Measurements from ENCODE around the gene DCC. TPM values are rescaled to one million over a fixed set of nuclear protein-coding genes. Genes with fewer than 3 reads are reported as not detected.

The DCC gene
- total and polyA plus RNA-seq, 2 experiments from 2014 or later = not detected

- no peaks in the 10 kb centered on the region for H3K27me3 ChIP-seq (replicated peaks; ENCODE audit: insufficient read depth)
- no peaks in the 10 kb centered on the region for H4K20me1 ChIP-seq (ENCODE audit: insufficient read depth)
- H3K4me3 ChIP-seq = no peak overlapping the region
- WGBS, 2 experiments (ENCODE audit: low coverage in 1 of 2, low lambda C conversion rate in 2 of 2, missing lambda C conversion rate in 2 of 2) = 27 to 35% methylated on average over 4 of the region's 4 CpGs
- no peaks in the 10 kb centered on the region for H3K36me3 ChIP-seq (ENCODE audit: low read depth)
- no peaks in the 10 kb centered on the region for H3F3A ChIP-seq (ENCODE audit: insufficient read depth)
- no peaks in the 10 kb centered on the region for H3K79me2 ChIP-seq (ENCODE audit: insufficient read depth)
- no peaks in the 10 kb centered on the region for H3K9me2 ChIP-seq (ENCODE audit: insufficient read depth)
- TF ChIP-seq EZH2 (IDR thresholded peaks at IDR 0.05; ENCODE audit: insufficient read depth, poor library complexity, severe bottlenecking) (no peak), EZH2phosphoT487 (IDR thresholded peaks at IDR 0.05; ENCODE audit: insufficient read depth, low read depth) (no peak)
- no peaks in the 10 kb centered on the region for H3K4me1 ChIP-seq (ENCODE audit: insufficient read depth)
- in situ Hi-C loops (cut with MboI) = no loop called here
- no peak overlapping the region for H3K27ac ChIP-seq
- H3K9me3 ChIP-seq (ENCODE audit: low read depth) = no peaks in the 10 kb centered on the region
- H3K4me2 ChIP-seq (ENCODE audit: unreplicated experiment) = no peak overlapping the region
- H2AFZ ChIP-seq = no peak overlapping the region
- no peak for DNase-seq
- H3K9ac ChIP-seq = no peak overlapping the region
Measured at GRCh38 chr18:52439457-52439856, 99.5 kb downstream of the DCC start.

GRCh38 chr18:52441794-52442193, 101.8 kb downstream of the DCC start:
- no peak overlapping the region for H2AFZ ChIP-seq
- DNase-seq = no peak
- no peaks in the 10 kb centered on the region for H3K9me2 ChIP-seq (ENCODE audit: insufficient read depth)
- no peak overlapping the region for H3K4me3 ChIP-seq
- no peak overlapping the region for H3K27ac ChIP-seq
- no peaks in the 10 kb centered on the region for H3K27me3 ChIP-seq (replicated peaks; ENCODE audit: insufficient read depth)
- H3K4me2 ChIP-seq (ENCODE audit: unreplicated experiment) = no peak overlapping the region
- no peaks in the 10 kb centered on the region for H3K36me3 ChIP-seq (ENCODE audit: low read depth)
- TF ChIP-seq EZH2 (IDR thresholded peaks at IDR 0.05; ENCODE audit: insufficient read depth, poor library complexity, severe bottlenecking) (no peak), EZH2phosphoT487 (IDR thresholded peaks at IDR 0.05; ENCODE audit: insufficient read depth, low read depth) (no peak)
- H3K9me3 ChIP-seq (ENCODE audit: low read depth) = no peaks in the 10 kb centered on the region
- no peaks in the 10 kb centered on the region for H3K4me1 ChIP-seq (ENCODE audit: insufficient read depth)
- H3F3A ChIP-seq (ENCODE audit: insufficient read depth) = no peaks in the 10 kb centered on the region
- in situ Hi-C loops (cut with MboI) = no loop called here
- H3K79me2 ChIP-seq (ENCODE audit: insufficient read depth) = no peaks in the 10 kb centered on the region
- H3K9ac ChIP-seq = no peak overlapping the region
- no peaks in the 10 kb centered on the region for H4K20me1 ChIP-seq (ENCODE audit: insufficient read depth)

GRCh38 chr18:52442686-52443085, 102.7 kb downstream of the DCC start:
- H2AFZ ChIP-seq = no peak overlapping the region
- H3K4me1 ChIP-seq (ENCODE audit: insufficient read depth) = no peaks in the 10 kb centered on the region
- no peak for TF ChIP-seq EZH2phosphoT487 (IDR thresholded peaks at IDR 0.05; ENCODE audit: insufficient read depth, low read depth)
- no peak for TF ChIP-seq EZH2 (IDR thresholded peaks at IDR 0.05; ENCODE audit: insufficient read depth, poor library complexity, severe bottlenecking)
- no peaks in the 10 kb centered on the region for H3K79me2 ChIP-seq (ENCODE audit: insufficient read depth)
- H4K20me1 ChIP-seq (ENCODE audit: insufficient read depth) = no peaks in the 10 kb centered on the region
- no peak for DNase-seq
- 37 to 47% methylated on average over 2 of the region's 2 CpGs for WGBS, 2 experiments (ENCODE audit: low coverage in 1 of 2, low lambda C conversion rate in 2 of 2, missing lambda C conversion rate in 2 of 2)
- no peak overlapping the region for H3K4me3 ChIP-seq
- in situ Hi-C loops (cut with MboI) = no loop called here
- H3K27ac ChIP-seq = no peak overlapping the region
- H3K9me3 ChIP-seq (ENCODE audit: low read depth) = no peaks in the 10 kb centered on the region
- no peaks in the 10 kb centered on the region for H3K36me3 ChIP-seq (ENCODE audit: low read depth)
- no peaks in the 10 kb centered on the region for H3K27me3 ChIP-seq (replicated peaks; ENCODE audit: insufficient read depth)
- H3K9me2 ChIP-seq (ENCODE audit: insufficient read depth) = no peaks in the 10 kb centered on the region
- H3K4me2 ChIP-seq (ENCODE audit: unreplicated experiment) = no peak overlapping the region
- H3K9ac ChIP-seq = no peak overlapping the region
- no peaks in the 10 kb centered on the region for H3F3A ChIP-seq (ENCODE audit: insufficient read depth)

- Histone ChIP-seq H3K27ac (no peak overlapping the region), H3K4me2 (ENCODE audit: unreplicated experiment) (no peak overlapping the region), H2AFZ (no peak overlapping the region), H3K9me3 (ENCODE audit: low read depth) (no peaks in the 10 kb centered on the region), H3K9me2 (ENCODE audit: insufficient read depth) (no peaks in the 10 kb centered on the region), H4K20me1 (ENCODE audit: insufficient read depth) (no peaks in the 10 kb centered on the region), H3K4me1 (ENCODE audit: insufficient read depth) (no peaks in the 10 kb centered on the region), H3K79me2 (ENCODE audit: insufficient read depth) (no peaks in the 10 kb centered on the region), H3K9ac (no peak overlapping the region), H3K4me3 (no peak overlapping the region), H3F3A (ENCODE audit: insufficient read depth) (no peaks in the 10 kb centered on the region), H3K27me3 (replicated peaks; ENCODE audit: insufficient read depth) (no peaks in the 10 kb centered on the region), H3K36me3 (ENCODE audit: low read depth) (no peaks in the 10 kb centered on the region)
- WGBS, 2 experiments (ENCODE audit: low coverage in 1 of 2, low lambda C conversion rate in 2 of 2, missing lambda C conversion rate in 2 of 2) = 34 to 53% methylated on average over 4 of the region's 4 CpGs
- in situ Hi-C loops (cut with MboI) = no loop called here
- DNase-seq = no peak
- TF ChIP-seq EZH2phosphoT487 (IDR thresholded peaks at IDR 0.05; ENCODE audit: insufficient read depth, low read depth) = no peak
- TF ChIP-seq EZH2 (IDR thresholded peaks at IDR 0.05; ENCODE audit: insufficient read depth, poor library complexity, severe bottlenecking) = no peak
Measured at GRCh38 chr18:52451256-52451655, 111.3 kb downstream of the DCC start.

GRCh38 chr18:52451851-52452250, 111.9 kb downstream of the DCC start:
- H3F3A ChIP-seq (ENCODE audit: insufficient read depth) = no peaks in the 10 kb centered on the region
- DNase-seq = no peak
- TF ChIP-seq EZH2 (IDR thresholded peaks at IDR 0.05; ENCODE audit: insufficient read depth, poor library complexity, severe bottlenecking) = no peak
- no peak for TF ChIP-seq EZH2phosphoT487 (IDR thresholded peaks at IDR 0.05; ENCODE audit: insufficient read depth, low read depth)
- no peaks in the 10 kb centered on the region for H4K20me1 ChIP-seq (ENCODE audit: insufficient read depth)
- no peaks in the 10 kb centered on the region for H3K36me3 ChIP-seq (ENCODE audit: low read depth)
- H3K4me1 ChIP-seq (ENCODE audit: insufficient read depth) = no peaks in the 10 kb centered on the region
- no peaks in the 10 kb centered on the region for H3K9me2 ChIP-seq (ENCODE audit: insufficient read depth)
- H3K79me2 ChIP-seq (ENCODE audit: insufficient read depth) = no peaks in the 10 kb centered on the region
- in situ Hi-C loops (cut with MboI) = no loop called here
- no peaks in the 10 kb centered on the region for H3K27me3 ChIP-seq (replicated peaks; ENCODE audit: insufficient read depth)
- H3K4me3 ChIP-seq = no peak overlapping the region
- no peak overlapping the region for H3K9ac ChIP-seq
- no peak overlapping the region for H3K27ac ChIP-seq
- no peaks in the 10 kb centered on the region for H3K9me3 ChIP-seq (ENCODE audit: low read depth)
- 27 to 45% methylated on average over 1 of the region's 1 CpG for WGBS, 2 experiments (ENCODE audit: low coverage in 1 of 2, low lambda C conversion rate in 2 of 2, missing lambda C conversion rate in 2 of 2)
- H2AFZ ChIP-seq = no peak overlapping the region
- no peak overlapping the region for H3K4me2 ChIP-seq (ENCODE audit: unreplicated experiment)
